ENCODE results near the gene PLSCR5. TPM values are rescaled to one million over a fixed set of nuclear protein-coding genes. Genes with fewer than 3 reads are reported as not detected.

The PLSCR5 gene
- total and polyA plus RNA-seq, 4 donors = not detected

DNA sequence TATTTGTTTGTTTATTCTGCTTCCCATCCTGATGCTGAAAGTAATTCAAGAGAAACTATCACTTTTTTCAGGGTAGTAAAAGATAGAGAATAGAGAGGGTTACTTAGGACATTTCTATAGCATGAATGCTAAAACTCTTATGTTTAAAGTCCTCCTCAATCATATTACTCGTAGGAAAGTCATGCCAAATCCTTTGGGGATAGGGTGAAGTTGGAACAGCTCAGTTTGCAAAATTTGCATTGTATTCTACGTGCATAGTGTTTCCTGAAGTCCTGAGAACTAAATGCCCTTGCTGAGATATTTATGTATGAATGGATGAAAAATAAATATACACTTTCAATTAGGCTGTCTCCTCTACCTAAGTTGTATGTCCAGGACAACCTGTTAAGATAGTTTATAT lies 14.6 kb downstream of the PLSCR5 start:
- 61% methylated on average over 2 of the region's 2 CpGs for WGBS
- Histone ChIP-seq H3K9me3 (ENCODE audit: control insufficient read depth in 4 of 4, low read length in 3 of 4) (no peaks in the 10 kb centered on the region), H3K9ac (ENCODE audit: low read depth in 1 of 2, low read length in 2 of 2) (no peak overlapping the region), H3K27me3 (ENCODE audit: control insufficient read depth in 4 of 4, insufficient read depth in 4 of 4, low read length in 3 of 4) (no peaks in the 10 kb centered on the region), H3K27ac (ENCODE audit: low read depth in 1 of 2, low read length in 2 of 2) (no peak overlapping the region), H3K4me1 (ENCODE audit: control insufficient read depth in 4 of 4, insufficient read depth in 4 of 4, low read length in 3 of 4) (no peaks in the 10 kb centered on the region), H3K36me3 (ENCODE audit: control insufficient read depth in 4 of 4, insufficient read depth in 3 of 4, low read depth in 1 of 4, low read length in 3 of 4) (no peaks in the 10 kb centered on the region), H3K4me3 (ENCODE audit: low read depth in 1 of 3, low read length in 3 of 3) (no peak overlapping the region)
- no peak for DNase-seq (ENCODE audit: low spot score)
- TF ChIP-seq, protein P1, sequence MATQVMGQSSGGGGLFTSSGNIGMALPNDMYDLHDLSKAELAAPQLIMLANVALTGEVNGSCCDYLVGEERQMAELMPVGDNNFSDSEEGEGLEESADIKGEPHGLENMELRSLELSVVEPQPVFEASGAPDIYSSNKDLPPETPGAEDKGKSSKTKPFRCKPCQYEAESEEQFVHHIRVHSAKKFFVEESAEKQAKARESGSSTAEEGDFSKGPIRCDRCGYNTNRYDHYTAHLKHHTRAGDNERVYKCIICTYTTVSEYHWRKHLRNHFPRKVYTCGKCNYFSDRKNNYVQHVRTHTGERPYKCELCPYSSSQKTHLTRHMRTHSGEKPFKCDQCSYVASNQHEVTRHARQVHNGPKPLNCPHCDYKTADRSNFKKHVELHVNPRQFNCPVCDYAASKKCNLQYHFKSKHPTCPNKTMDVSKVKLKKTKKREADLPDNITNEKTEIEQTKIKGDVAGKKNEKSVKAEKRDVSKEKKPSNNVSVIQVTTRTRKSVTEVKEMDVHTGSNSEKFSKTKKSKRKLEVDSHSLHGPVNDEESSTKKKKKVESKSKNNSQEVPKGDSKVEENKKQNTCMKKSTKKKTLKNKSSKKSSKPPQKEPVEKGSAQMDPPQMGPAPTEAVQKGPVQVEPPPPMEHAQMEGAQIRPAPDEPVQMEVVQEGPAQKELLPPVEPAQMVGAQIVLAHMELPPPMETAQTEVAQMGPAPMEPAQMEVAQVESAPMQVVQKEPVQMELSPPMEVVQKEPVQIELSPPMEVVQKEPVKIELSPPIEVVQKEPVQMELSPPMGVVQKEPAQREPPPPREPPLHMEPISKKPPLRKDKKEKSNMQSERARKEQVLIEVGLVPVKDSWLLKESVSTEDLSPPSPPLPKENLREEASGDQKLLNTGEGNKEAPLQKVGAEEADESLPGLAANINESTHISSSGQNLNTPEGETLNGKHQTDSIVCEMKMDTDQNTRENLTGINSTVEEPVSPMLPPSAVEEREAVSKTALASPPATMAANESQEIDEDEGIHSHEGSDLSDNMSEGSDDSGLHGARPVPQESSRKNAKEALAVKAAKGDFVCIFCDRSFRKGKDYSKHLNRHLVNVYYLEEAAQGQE (IDR thresholded peaks at IDR 0.05) = no peak
- TF ChIP-seq, protein P2, sequence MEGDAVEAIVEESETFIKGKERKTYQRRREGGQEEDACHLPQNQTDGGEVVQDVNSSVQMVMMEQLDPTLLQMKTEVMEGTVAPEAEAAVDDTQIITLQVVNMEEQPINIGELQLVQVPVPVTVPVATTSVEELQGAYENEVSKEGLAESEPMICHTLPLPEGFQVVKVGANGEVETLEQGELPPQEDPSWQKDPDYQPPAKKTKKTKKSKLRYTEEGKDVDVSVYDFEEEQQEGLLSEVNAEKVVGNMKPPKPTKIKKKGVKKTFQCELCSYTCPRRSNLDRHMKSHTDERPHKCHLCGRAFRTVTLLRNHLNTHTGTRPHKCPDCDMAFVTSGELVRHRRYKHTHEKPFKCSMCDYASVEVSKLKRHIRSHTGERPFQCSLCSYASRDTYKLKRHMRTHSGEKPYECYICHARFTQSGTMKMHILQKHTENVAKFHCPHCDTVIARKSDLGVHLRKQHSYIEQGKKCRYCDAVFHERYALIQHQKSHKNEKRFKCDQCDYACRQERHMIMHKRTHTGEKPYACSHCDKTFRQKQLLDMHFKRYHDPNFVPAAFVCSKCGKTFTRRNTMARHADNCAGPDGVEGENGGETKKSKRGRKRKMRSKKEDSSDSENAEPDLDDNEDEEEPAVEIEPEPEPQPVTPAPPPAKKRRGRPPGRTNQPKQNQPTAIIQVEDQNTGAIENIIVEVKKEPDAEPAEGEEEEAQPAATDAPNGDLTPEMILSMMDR (IDR thresholded peaks at IDR 0.05; ENCODE audit: low read depth, low read length, missing input control) = no peak
- no peak for TF ChIP-seq SP1 (IDR thresholded peaks at IDR 0.05)
- TF ChIP-seq NR2F2 (IDR thresholded peaks at IDR 0.05) = no peak
- no peak for TF ChIP-seq EGR1 (IDR thresholded peaks at IDR 0.05; ENCODE audit: low read depth in 2 of 2)

DNA sequence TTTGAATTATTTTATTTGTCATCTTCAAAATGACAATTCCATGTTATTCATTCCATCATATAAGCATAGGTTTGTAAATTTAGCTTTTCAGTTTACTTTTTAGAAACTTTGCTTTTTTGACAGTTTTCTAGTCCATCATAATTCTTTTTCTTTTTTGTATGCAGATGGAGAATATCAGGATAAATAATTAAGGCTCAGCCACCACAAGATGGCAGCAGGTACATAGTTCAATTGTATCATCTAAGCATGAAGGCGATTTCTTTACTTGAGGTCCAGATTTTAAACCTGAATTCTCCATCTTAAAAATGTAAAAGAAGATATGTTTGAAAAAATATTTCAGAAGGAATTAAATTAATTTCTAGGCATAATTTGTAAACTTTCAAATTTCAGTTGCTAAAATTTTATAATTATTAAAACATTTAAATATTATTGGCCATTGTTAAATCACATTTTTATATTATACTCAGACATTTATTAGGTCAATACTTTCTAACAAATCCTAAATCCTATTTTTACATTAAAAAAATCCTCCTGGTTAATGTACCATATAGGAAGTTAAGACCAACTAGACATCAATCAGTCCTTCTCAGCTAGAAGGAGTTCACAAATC lies 15.1 kb downstream of the PLSCR5 start:
- no peaks in the 10 kb centered on the region for H3K36me3 ChIP-seq (ENCODE audit: control insufficient read depth in 4 of 4, insufficient read depth in 3 of 4, low read depth in 1 of 4, low read length in 3 of 4)
- no peak overlapping the region for H3K4me3 ChIP-seq (ENCODE audit: low read depth in 1 of 3, low read length in 3 of 3)
- DNase-seq (ENCODE audit: low spot score) = no peak
- TF ChIP-seq, protein P2 (IDR thresholded peaks at IDR 0.05; ENCODE audit: low read depth, low read length, missing input control) = peak; percentile 51
- TF ChIP-seq YY1 (IDR thresholded peaks at IDR 0.05) = peak; percentile 16
- TF ChIP-seq FOXA2 (IDR thresholded peaks at IDR 0.05) = no peak
- no peak for TF ChIP-seq EGR1 (IDR thresholded peaks at IDR 0.05; ENCODE audit: low read depth in 2 of 2)
- peak; percentile 73 to 78 for TF ChIP-seq RAD21 (IDR thresholded peaks at IDR 0.05)
- peak; percentile 6 to 59 for TF ChIP-seq HNF4A (conservative IDR thresholded peaks at IDR 0.05)
- H3K4me1 ChIP-seq (ENCODE audit: control insufficient read depth in 4 of 4, insufficient read depth in 4 of 4, low read length in 3 of 4) = no peaks in the 10 kb centered on the region
- no peak overlapping the region for H3K27ac ChIP-seq (ENCODE audit: low read depth in 1 of 2, low read length in 2 of 2)
- no peaks in the 10 kb centered on the region for H3K27me3 ChIP-seq (ENCODE audit: control insufficient read depth in 4 of 4, insufficient read depth in 4 of 4, low read length in 3 of 4)
- WGBS = 3% methylated on average over 1 of the region's 1 CpG
- H3K9ac ChIP-seq (ENCODE audit: low read depth in 1 of 2, low read length in 2 of 2) = no peak overlapping the region
- no peaks in the 10 kb centered on the region for H3K9me3 ChIP-seq (ENCODE audit: control insufficient read depth in 4 of 4, low read length in 3 of 4)

DNA sequence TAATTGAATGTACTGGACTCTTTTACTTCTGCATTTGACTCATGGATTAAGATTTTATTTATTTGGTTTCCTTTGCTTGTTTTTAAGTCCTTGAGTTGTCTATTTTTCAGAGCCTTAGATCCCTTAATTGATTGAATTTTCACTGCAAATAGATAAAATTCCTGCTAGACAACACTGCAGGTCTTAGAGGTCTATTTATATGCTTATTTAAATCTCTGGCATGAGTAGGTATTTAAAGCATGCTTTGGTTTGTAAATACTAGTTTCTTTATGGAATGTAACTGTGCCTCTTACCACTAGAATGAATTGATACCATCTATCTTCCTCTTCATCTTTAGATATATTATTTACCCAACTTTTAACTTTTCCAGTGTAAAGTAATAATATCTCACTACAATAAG lies 20.0 kb downstream of the PLSCR5 start:
- no peak overlapping the region for H3K9ac ChIP-seq (ENCODE audit: low read depth in 1 of 2, low read length in 2 of 2)
- no peak overlapping the region for H3K4me3 ChIP-seq (ENCODE audit: low read depth in 1 of 3, low read length in 3 of 3)
- H3K27me3 ChIP-seq (ENCODE audit: control insufficient read depth in 4 of 4, insufficient read depth in 4 of 4, low read length in 3 of 4) = no peaks in the 10 kb centered on the region
- DNase-seq (ENCODE audit: low spot score) = no peak
- H3K9me3 ChIP-seq (ENCODE audit: control insufficient read depth in 4 of 4, low read length in 3 of 4) = peaks cover 0 to 5% (median 3%) of the 10 kb centered on the region in 4 donors
- H3K4me1 ChIP-seq (ENCODE audit: control insufficient read depth in 4 of 4, insufficient read depth in 4 of 4, low read length in 3 of 4) = no peaks in the 10 kb centered on the region
- H3K27ac ChIP-seq (ENCODE audit: low read depth in 1 of 2, low read length in 2 of 2) = no peak overlapping the region
- H3K36me3 ChIP-seq (ENCODE audit: control insufficient read depth in 4 of 4, insufficient read depth in 3 of 4, low read depth in 1 of 4, low read length in 3 of 4) = no peaks in the 10 kb centered on the region
- TF ChIP-seq HNF4G (IDR thresholded peaks at IDR 0.05) = no peak
- no peak for TF ChIP-seq JUND (IDR thresholded peaks at IDR 0.05)
- TF ChIP-seq HNF4A (conservative IDR thresholded peaks at IDR 0.05) = no peak
- no peak for TF ChIP-seq FOXA2 (IDR thresholded peaks at IDR 0.05)
- no peak for TF ChIP-seq SP1 (IDR thresholded peaks at IDR 0.05)
- TF ChIP-seq FOXA1 (IDR thresholded peaks at IDR 0.05) = no peak
- TF ChIP-seq YY1 (IDR thresholded peaks at IDR 0.05) = no peak
- TF ChIP-seq, protein P2 (IDR thresholded peaks at IDR 0.05; ENCODE audit: low read depth, low read length, missing input control) = no peak
- no peak for TF ChIP-seq RXRA (IDR thresholded peaks at IDR 0.05)

All from liver (tissue), 9 donors.